GM21423 (cell line): ENCODE data around the gene AKR1A1.
"Not testable (repeated sequence)": the region's sequence is repeated elsewhere in the genome, so short reads cannot be mapped to it uniquely, and the experiment has no call there.

Source experiments
- ATAC-seq: cut with Tn5 transposase; IDR thresholded peaks from one replicate; pipeline ENCODE4 v1.9.1; 2021; ENCODE audit warnings: mild to moderate bottlenecking, moderate library complexity; ENCODE audit not compliant: unreplicated experiment

AKR1A1 gene

DNA sequence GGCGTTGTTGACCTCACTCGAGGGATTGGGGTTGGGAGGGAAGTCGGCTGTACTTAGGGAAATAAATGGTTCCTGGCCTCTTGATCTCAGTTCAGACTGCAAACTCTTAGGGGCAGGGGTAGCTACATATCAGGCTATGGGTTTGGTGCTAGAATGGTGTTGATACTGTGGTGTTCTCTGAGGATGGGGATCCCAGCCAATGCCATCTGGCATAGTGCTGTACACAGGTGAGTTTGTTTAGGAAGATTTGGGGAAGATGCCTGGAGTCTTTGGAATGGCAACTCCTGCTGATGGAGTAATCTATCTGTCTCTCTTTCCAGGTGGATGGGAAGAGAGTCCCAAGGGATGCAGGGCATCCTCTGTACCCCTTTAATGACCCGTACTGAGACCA is 18.9 kb downstream of the AKR1A1 start:
- ATAC-seq, result no peak

DNA sequence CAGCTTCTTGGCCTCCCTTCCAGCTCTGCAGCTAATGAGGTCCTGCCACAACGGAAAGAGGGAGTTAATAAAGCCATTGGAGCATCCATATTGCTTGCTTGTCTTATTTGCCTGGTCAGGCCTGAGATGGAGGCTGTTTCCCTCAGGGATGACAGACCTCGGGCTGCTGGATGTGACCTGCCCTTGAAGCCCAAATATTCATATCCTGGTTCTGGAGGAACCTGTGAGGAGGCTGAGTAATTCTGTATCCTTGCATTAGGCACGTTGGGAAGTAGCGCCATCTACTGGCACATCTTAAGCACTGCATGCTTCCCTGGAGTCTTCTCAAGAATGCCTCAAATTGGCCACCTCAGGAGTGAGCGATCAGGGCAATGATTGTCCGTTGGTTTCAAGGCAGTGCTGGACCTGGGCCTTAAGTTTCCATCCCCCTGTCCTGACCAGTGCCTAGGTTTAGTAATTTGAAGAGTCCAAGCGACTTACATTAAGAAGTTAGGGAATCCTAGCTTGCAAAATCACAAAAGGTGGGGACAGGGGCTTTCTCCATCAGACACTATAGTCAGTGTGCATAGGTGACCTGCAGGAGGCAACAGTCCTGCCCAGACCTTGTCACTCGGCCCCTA is 19.4 kb downstream of the AKR1A1 start:
- ATAC-seq, result peak; percentile 44

DNA sequence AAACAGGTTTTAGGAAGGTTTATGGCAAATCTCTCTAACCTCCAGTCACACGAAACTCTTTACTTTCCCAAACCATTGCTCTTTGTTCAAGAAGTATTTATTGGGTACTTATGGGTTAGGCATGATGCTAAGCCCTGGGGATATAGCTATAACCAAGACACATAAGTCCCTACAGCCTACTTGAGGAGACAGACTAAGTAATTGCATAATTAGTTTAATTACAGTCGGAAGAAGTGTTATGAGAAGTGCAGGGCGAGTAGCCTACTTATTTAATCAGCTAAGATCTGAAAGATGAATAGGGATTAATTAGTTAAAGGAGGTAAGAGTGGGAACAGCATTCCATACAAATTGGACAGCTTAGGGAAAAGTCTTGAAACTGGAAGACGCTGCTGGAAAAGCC is 20.0 kb downstream of the AKR1A1 start:
- ATAC-seq, result no peak

DNA sequence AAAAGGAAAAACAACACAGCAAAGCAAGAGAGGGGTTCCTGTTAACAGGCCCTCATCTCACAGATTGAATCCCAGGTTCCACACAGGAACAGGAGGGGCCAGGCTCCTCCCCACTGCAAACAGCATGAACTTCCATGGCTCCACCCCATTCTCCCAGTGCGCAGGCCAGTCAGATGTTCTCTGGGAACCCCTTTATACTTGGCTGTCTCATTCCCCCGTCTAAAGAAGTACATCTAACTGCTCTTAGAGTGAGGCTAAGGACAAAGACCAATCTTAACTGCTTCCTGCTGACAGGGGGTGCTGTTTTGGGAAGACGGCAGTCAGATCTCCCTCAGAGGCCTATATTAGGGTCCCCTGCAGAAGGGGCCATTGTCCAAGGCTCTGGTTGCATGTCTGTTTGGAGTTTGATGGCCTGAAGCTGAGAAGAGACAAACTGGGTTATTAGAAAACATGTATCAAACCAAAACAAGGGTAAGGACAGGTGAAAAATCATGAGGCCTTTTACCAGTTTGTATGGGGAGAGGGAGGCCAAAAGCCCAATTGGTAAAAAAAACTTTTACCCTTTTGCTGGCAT is 22.7 kb downstream of the AKR1A1 start:
- ATAC-seq, result no peak

DNA sequence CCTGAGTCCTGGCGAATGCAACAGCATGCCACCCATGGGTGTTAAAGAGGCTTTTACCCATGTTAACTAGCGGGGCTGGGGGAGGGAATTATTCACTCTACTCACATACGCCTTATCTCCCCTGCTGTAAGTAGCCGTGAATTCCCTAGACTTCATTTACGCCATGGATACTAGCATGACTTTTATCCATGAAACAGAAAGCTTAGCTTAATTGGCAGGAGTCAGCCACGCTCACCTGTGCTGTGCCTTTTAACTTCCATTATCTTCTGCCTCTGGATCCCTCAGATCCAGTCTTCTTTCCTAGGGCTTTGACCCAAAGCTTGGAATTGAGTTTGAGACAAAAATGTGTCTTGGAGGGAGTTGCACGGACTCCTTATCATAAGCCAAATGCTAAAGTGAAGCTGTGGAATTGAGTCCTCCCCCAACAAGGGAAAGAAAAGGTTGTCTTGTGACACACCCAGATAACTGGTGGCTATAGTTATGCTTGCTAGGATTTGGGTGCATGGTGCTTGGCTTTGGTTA is 23.5 kb downstream of the AKR1A1 start:
- no peak for ATAC-seq

DNA sequence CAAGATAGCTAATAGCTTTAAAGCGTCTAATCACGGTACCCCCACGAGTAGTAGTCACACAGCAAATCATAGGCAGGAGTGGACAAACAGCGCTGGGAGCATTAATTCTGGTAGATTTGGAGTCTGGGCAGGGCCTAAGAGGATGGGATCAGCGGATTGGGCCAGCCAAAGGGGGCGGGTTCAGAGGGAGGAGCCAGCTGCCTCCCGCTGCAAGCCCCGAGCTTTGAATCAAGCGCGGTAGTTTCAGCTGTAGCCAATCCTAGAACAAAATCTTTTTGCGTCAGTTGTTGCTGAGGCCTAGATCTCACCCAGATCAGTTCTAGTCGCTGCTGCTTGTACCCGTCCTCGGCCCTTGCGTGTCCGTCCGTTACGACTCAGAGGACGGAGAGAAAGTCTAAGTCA is 32.6 kb downstream of the AKR1A1 start:
- peak; percentile 72 for ATAC-seq

DNA sequence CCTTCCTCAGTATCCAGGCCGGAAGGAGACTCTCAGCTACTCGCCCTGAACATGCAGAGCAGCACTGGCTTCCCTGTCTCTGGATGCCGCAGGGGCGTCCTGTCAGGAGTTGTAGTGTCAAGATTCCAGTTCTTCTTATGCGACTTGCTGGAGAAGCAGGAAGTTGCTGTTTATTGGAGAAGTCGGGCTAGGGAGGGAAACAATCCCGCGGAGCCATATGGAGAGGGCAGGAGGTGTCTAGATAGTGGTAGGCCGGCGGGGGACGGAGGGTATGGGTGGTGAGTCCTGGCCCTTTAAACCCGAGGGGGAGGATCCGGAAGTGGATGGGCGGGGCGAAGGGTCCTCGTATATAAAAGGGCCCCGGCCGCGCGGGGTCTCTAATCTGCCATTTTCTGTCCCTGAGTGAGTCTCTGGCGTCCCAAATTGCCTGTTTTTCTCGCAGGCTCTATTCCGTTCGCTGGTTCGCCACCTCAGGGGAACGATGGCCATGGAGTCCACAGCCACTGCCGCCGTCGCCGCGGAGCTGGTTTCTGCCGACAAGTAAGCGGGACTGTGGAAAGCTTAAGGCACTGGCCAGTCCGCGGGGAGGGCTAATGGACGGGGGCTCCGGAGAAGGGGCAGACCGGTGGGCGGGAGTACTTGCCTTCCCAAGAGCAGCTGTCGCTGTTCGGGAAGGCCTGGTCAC is 33.2 kb downstream of the AKR1A1 start, which contains the start of gene NASP:
NASP (plus strand) TSS at position 376 of the 685 bp plus-strand sequence; CDS start at position 482, 106 bp downstream.
- ATAC-seq, result peak; percentile 53

DNA sequence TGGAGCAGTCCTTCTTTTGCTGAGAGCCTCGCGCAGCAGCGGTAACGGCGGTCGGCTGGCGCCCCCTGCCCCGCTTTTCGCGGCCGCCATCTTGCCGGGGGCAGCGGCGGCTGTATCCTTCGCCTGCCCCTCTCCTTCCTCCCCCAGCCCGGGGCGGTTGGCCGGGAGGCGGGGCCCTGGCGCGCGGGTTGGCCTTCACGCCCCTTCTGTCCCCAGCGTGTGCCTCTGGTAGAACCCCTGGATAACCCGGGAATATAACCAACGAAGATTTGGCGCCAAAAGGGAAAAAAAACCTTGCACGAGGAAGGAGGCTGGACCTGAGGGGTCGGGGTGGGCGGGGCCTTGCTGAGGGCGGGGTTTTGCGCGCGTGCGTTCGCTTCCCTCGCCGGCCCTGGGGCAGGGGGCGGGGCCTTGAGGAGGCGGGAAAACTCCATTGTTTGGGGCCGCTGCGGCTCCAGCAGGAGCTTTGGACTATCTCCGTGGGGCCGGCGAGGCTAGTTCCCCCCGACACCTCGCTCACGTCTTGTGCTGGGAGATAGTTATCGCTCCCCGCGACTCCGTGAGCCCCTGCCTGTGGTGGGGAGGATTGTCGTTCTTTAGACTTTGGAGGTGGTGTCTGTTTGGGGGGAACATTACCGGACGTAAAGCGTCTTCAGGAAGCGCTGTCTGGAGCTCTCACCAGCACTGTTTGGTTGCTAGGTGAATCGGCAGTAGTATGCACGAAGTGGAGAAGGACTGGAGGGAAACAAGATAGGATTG is 33.9 kb downstream of the AKR1A1 start:
- peak; percentile 37 for ATAC-seq

DNA sequence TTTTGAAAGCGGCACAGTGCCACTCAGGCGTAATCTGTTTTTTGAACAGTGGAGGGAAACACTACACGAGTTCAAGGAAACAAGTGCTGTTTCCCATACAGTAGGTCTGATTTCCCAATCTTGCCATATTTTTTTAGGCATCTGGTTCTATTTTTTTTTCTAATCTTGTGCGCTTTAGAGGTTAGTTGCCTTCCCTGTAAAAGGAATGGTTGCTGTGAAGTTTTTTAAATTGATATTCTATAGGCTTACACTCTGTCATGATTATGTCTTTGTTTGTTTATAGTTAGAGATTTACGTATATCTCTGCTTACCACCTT is 34.4 kb downstream of the AKR1A1 start:
- ATAC-seq, result no peak

DNA sequence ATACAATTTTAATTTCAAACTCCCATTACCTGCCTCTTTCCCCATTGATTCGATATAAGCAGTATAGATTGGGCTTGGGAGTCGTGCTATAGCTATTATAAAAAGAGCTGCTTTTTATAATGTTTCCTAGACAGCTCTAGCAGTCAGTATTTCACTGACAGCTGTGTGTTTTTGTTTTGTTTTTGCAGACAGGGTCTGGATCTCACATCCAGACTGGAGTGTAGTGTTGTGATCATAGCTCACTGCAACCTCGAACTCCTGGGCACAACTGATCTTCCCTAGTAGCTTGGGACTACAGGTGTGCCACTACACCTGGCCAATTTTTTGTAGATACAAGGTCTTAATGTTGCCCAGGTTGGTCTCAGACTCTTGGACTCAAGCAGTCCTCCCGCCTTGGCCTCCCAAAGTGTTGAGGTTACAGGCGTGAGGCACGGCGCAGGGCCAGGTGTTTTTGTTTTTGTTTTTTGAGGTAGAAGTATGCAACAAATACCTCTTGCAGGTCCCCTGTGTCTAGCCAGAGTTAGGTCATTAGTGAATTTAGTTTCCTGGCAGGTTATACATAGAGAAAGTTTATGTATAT is 35.0 kb downstream of the AKR1A1 start:
- no peak for ATAC-seq

DNA sequence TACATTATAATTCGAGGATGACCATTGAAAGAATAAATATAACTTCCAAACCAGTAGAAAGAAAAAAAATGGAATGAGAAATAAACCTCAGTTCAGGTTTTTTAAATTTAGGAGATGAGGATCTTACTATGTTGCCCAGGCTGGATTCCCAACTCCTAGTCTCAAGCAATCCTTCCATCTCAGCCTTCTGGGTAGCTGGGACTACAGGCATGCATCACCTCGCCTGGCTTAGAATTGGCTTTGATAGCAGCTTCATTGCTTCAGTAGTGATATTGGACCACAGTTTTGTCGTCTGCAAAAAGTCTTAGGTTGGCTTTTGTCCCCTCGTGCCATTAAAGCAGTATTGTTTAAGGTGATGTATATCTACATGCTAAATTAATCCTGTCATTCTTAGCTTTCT is 36.1 kb downstream of the AKR1A1 start:
- no peak for ATAC-seq

DNA sequence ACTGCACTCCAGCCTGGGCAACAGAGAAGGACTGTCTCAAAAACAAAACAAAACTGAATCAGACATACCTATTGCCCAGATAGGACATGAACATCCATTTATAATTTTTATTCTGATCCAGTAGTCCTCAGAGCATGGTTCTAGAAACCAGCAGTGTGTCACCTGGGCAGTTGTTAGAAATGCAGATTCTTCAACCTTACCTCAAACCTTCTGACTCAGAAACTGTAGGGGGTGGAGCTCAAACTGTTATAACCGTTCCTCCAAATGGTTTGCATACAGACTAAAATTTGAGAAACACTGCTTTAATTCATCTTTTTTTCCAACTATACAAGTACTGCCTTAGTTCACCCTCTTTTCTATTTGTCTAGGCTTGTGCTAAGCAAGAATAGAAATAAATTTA is 39.2 kb downstream of the AKR1A1 start:
- no peak for ATAC-seq

DNA sequence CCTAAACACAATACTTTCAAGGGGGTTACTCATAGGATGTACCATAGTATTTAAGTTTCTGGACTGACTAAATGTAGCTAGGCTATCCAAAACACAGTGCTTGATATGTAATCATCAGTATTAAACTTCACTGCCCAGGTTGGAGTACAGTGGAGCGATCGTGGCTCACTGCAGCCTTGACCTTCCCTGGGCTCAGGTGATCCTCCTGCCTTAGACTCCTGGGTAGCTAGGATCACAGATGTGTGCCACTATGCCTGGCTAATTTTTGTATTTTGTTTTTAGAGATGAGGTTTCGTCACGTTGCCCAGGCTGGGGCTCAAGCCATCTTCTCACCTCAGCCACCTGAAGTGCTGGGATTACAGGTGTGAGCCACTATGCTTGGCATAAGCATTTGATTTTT is 43.8 kb downstream of the AKR1A1 start:
- ATAC-seq, result no peak

DNA sequence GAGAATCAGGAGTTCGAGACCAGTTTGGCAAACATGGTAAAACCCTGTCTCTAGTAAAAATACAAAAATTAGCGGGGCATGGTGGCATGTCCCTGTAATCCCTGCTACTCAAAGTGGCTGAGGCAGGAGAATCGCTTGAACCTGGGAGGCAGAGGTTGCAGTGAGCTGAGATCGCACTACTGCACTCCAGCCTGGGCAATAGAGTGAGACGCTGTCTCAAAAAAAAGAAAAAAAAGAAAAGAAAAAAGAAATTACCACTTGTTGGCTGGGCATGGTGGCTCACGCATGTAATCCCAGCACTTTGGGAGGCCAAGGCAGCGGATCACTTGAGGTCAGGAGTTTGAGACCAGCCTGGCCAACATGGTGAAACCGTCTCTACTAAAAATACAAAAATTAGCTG is 46.1 kb downstream of the AKR1A1 start:
- ATAC-seq, result not testable (repeated sequence)

DNA sequence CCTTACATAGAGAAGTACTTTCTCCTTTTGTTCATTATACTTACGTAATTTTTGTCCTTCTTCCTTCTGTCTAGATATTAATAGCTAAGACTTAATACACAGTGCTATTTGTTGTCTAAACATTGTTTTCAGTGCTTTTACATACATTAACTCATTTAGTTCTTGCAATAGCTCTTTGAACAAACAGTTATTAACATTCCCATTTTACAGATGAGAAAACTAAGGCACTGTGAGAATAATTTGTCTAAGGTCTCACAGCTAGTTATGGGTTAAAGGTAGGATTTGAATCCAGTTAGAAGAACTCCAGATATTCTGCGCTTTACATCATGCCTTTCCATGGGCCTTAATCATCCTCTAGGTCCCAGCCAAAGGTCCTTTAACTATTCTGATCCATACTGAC is 53.6 kb downstream of the AKR1A1 start:
- no peak for ATAC-seq

DNA sequence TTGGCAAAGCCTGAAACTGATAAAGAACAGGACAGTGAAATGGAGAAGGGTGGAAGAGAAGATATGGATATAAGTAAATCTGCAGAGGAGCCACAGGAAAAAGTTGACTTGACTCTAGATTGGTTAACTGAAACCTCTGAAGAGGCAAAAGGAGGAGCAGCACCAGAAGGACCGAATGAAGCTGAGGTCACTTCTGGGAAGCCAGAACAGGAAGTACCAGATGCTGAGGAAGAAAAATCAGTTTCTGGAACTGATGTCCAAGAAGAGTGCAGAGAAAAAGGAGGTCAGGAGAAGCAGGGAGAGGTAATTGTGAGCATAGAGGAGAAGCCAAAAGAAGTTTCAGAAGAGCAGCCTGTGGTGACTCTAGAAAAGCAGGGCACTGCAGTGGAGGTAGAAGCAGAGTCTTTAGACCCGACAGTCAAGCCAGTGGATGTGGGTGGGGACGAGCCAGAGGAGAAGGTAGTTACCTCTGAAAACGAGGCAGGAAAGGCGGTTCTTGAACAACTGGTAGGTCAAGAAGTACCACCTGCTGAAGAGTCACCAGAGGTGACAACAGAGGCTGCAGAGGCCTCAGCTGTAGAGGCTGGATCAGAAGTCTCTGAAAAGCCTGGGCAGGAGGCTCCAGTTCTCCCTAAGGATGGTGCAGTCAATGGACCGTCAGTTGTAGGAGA is 56.9 kb downstream of the AKR1A1 start:
- no peak for ATAC-seq

DNA sequence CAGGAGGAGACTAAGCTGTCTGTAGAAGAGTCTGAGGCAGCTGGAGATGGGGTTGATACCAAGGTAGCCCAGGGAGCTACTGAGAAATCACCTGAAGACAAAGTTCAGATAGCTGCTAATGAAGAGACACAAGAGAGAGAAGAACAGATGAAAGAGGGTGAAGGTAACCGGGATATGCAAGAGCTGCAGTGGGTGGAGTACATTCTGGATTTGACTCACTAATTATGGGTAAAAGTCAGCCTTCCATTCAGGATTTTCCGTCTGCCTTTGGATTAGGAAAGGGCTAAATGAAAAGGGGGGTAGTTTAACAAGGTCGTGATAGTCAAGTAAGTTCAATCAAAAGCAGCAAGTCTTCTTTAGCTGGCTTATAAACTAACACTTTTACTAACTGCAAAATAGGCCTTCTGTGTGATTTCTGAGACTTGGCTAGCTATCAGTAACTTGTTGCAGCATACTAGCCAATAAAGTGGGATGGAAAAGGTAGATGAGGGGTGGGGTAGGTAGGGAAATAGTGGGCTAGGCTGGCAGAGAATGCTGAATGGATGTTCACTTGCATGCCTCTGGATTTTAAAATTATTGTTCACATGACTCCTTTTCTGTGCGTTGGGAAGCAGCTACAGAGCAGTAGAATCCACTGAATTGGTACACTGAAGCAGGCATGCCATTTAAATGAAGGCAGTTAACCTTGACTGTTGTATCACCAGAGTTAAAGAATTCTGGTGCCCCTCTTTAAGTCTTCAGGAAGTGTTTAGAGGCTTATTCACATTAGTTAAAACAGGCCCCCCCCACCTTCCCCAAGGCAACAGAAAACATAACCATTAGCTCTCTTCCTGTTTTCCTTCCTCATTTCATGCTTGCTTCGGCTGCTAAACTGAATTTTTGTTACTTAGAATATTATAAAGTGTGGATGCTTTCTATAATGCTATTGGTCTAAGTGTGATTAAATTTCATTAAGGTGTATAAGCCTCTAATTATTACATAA is 57.8 kb downstream of the AKR1A1 start:
- no peak for ATAC-seq

DNA sequence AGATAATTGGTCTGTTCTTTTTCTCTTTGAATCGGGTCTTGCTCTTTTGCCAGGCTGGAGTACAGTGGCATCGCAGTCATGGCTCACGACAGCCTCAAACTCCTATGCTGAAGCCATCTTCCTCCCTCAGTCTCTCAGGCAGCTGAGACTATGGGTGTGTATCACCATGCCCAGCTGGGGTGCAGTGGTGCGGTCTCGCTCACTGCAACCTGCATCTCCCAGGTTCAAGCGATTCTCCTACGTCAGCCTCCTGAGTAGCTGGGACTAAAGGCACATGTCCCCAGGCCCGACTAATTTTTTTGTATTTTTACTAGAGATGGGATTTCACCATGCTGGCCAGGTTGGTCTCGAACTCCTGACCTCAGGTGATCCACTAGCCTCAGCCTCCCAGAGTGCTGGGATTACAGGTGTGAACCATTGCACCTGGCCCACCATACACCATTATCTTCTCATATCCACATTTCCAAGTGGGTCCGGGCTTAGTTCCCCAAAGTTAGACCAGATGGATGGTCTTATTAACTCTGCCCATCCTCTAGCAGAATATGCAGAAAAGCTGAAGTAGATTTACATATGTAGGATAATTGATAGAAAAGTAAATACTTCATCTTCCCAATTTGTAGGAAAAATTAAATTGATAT is 60.1 kb downstream of the AKR1A1 start:
- no peak for ATAC-seq

DNA sequence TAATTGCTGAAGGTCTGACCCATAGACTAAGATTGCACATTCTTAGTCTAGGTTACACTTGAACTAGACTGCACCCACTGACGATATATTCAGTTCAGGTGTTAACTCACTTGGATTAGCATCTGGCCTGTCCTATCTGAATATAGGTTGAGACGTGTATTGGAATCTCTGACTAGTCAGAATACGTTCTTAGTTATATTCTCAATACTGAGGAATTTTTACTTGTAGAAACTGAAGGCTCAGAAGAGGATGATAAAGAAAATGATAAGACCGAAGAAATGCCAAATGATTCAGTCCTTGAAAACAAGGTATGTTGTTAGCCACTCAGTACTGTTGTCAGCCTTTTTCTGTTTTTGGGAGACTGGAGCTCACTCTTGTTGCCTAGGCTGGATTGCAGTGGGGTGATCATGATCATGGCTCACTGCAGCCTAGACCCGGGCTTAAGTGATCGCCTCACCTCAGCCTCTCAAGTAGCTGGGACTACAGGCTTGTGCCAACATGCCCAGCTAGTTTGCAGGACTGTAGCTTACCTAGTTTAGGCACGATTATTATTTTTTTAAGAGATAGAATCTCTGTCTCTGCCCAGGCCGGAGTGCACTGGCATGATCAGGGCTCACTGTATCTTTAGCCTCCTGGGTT is 62.4 kb downstream of the AKR1A1 start:
- ATAC-seq, result no peak
